Immature natural killer cell (primary cell): ENCODE data around the gene PIGC. TPM values are rescaled to one million over a fixed set of nuclear protein-coding genes. Genes with fewer than 3 reads are reported as not detected.
A peak's percentile ranks its signal among the peaks of the same experiment; 100 is the strongest.

ENCODE experiments used
- DNase-seq, 3 donors: peaks; one replicate each; pipeline ENCODE4 v3.0.0; 2022; ENCODE audit warnings: mixed read lengths in 1 of 3
- H3K27ac Mint-ChIP-seq, 6 donors: one replicate each; pipeline ENCODE4 v1.8.0; 2020; ENCODE audit warnings: mixed read lengths in 6 of 6, mild to moderate bottlenecking in 5 of 6, inconsistent platforms in 4 of 6, moderate library complexity in 3 of 6
- H3K27me3 Mint-ChIP-seq, 3 donors: one replicate each; pipeline ENCODE4 v1.8.0; 2020 to 2021; ENCODE audit warnings: low read depth in 3 of 3, mild to moderate bottlenecking in 3 of 3, mixed read lengths in 3 of 3, moderate library complexity in 3 of 3, inconsistent platforms in 1 of 3
- H3K36me3 Mint-ChIP-seq, 3 donors: one replicate each; pipeline ENCODE4 v1.8.0; 2020; ENCODE audit warnings: mixed read lengths in 3 of 3, inconsistent platforms in 2 of 3, mild to moderate bottlenecking in 2 of 3
- H3K4me1 Mint-ChIP-seq, 2 donors: one replicate each; pipeline ENCODE4 v1.8.0; 2020; ENCODE audit warnings: inconsistent platforms in 2 of 2, mild to moderate bottlenecking in 2 of 2, mixed read lengths in 2 of 2, moderate library complexity in 1 of 2
- H3K4me3 Mint-ChIP-seq, 5 donors: one replicate each; pipeline ENCODE4 v1.8.0; 2020; ENCODE audit warnings: mild to moderate bottlenecking in 5 of 5, mixed read lengths in 5 of 5, inconsistent platforms in 3 of 5, moderate library complexity in 3 of 5
- H3K9me3 Mint-ChIP-seq, 6 donors: one replicate each; pipeline ENCODE4 v1.8.0; 2020; ENCODE audit warnings: mild to moderate bottlenecking in 6 of 6, mixed read lengths in 6 of 6, inconsistent platforms in 4 of 6, moderate library complexity in 3 of 6
- polyA plus RNA-seq, 3 donors: library from polyadenylated mRNA; unstranded; fragments of 300-500 nt; fragmentation: Illumina TruSeq; gene quantifications; one replicate each; pipeline ENCODE4 v1.2.3, GENCODE V29; 2021

PIGC gene
- polyA plus RNA-seq, 3 donors from 2014 or later, result 77.1 to 90.0 (median 83.4) TPM

DNA sequence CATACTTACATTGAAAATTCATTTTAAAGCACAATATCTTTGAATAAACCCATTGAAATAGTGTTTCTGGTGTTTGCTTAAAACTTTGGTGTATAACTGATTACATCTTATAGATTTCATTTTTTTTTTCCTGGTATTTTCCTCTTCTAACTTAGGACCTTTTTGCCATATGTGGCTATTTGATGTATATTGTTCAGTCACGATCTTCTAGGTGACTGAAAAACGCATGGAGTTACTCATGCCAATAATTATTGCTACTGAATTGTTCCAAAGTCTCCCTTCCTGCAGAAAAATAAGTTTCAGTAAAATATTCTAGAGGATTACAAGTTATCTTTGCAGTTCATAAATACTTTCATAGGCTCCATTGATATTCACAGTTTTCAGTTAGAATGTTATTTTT is 46.2 kb downstream of the PIGC start:
- Mint-ChIP-seq H3K27ac (no peak overlapping the region), H3K4me1 (peaks cover 52 to 60% of the 10 kb centered on the region in 2 donors)
- DNase-seq, result no peak

DNA sequence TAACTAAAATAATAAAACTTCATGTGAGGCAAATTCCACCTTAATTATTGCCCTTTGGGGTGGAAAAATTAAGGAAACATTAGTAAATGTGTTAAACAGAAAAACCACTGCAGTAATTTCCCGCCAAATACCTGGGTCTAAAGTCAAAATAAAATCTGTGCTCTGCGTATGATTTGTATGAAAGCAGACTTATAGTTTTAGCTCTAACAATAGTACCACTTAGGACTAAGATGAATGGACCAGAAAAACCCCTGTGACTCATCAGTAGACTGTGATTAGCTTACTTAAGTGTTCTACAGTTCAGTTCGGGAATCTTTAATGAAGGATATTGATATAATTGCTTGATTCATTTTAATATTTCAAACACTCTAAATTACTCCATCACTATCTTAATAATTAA is 46.6 kb downstream of the PIGC start:
- Mint-ChIP-seq H3K9me3 (no peaks in the 10 kb centered on the region), H3K4me1 (peaks cover 49 to 56% of the 10 kb centered on the region in 2 donors), H3K36me3 (peaks cover 0 to 5% (median 0%) of the 10 kb centered on the region in 3 donors), H3K27ac (no peak overlapping the region), H3K4me3 (no peak overlapping the region), H3K27me3 (peaks cover 0 to 5% (median 3%) of the 10 kb centered on the region in 3 donors)
- DNase-seq, result no peak

More for the DNA sequence above, 46.2 kb downstream of the PIGC start:
- Mint-ChIP-seq H3K4me3 (no peak overlapping the region), H3K9me3 (no peaks in the 10 kb centered on the region), H3K36me3 (peaks cover 0 to 5% (median 0%) of the 10 kb centered on the region in 3 donors), H3K27me3 (peaks cover 0 to 5% (median 3%) of the 10 kb centered on the region in 3 donors)

DNA sequence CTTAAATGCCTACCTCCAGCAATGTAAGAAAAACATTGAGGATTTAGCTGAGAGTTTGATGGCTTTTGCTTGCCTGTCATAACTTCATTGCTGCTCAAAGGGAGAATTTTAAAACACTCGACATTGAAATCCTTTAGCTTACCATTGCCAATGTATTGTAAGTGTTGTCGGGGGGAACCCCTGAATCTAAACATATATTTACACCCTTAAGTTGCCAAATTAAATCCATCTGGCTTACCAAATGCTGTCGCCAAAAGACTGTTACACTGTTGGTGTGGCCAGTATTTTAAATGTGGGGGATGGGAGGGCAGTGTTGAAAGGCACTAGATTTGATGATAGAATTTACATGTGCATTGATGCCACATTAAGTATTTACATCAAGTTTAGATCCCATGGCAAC is 48.3 kb downstream of the PIGC start:
- Mint-ChIP-seq H3K4me3 (no peak overlapping the region), H3K4me1 (peaks cover 47 to 57% of the 10 kb centered on the region in 2 donors), H3K9me3 (no peaks in the 10 kb centered on the region), H3K27me3 (peaks cover 0 to 4% (median 3%) of the 10 kb centered on the region in 3 donors), H3K27ac (no peak overlapping the region), H3K36me3 (peaks cover 0 to 10% (median 0%) of the 10 kb centered on the region in 3 donors)
- DNase-seq, result no peak

DNA sequence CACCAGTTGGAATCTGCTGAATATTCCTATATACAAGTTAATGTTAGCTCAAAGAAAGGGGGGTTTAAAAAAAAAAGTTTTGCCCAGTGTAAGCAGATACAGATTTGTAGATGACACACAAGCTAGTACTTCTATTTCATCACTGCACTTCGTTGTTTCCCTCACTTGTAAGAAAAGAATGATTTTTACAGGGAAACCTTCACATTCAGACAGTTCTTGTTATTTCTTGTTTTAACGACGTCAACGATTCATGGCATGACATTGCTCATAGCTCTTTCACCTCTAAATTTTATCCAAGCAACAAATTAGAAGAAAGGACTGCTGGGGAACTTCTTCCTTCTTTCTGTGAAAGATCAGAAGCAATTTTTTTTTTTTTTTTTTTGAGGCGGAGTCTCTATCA is 49.1 kb downstream of the PIGC start:
- H3K4me1 Mint-ChIP-seq, result peaks cover 39 to 53% of the 10 kb centered on the region in 2 donors
- DNase-seq, result no peak
- H3K36me3 Mint-ChIP-seq, result peaks cover 0 to 10% (median 0%) of the 10 kb centered on the region in 3 donors
- peak overlapping the region; percentile 58 to 82 (median 68) for H3K4me3 Mint-ChIP-seq
- no peaks in the 10 kb centered on the region for H3K9me3 Mint-ChIP-seq
- H3K27ac Mint-ChIP-seq, result peak overlapping the region; percentile 65 to 94 (median 88)
- H3K27me3 Mint-ChIP-seq, result peaks cover 0 to 4% (median under 1%) of the 10 kb centered on the region in 3 donors

DNA sequence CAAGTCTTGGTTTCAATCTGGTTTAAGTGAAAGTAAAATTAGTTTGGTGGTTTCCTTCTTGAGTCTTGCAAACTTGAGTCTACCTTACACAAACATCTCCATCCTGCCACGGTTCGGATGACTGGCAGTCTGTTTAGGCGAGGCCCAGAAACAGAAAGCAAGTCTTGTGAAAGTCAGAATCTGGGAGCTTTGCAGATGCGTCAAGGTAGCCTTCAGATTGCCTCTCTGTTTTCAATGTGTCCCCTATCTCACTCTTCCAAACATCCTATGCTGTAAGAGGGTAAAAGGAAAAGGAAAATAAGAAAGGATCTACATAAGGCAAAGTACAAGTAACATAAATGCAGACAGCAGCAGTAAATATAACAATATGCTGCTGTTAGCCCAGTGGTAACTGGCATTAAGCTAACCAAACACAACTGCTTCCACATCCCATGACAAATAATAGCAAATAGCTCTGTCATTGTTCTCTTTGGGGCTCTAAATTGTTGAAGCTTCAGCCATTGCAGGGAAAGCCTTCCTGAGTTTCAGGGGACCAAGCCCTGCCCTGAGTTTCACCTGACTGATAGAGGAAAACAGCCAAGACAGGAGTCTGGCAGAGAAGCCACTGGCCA is 49.6 kb downstream of the PIGC start:
- H3K4me3 Mint-ChIP-seq, result peak overlapping the region; percentile 58 to 82 (median 68)
- peaks cover 34 to 47% of the 10 kb centered on the region in 2 donors for H3K4me1 Mint-ChIP-seq
- H3K27me3 Mint-ChIP-seq, result peaks cover 0 to 4% (median 0%) of the 10 kb centered on the region in 3 donors
- H3K36me3 Mint-ChIP-seq, result peaks cover 0 to 10% (median 0%) of the 10 kb centered on the region in 3 donors
- H3K9me3 Mint-ChIP-seq, result no peaks in the 10 kb centered on the region
- H3K27ac Mint-ChIP-seq, result peak overlapping the region; percentile 65 to 94 (median 88)
- DNase-seq, result peak; percentile 64 to 70 (median 65)

DNA sequence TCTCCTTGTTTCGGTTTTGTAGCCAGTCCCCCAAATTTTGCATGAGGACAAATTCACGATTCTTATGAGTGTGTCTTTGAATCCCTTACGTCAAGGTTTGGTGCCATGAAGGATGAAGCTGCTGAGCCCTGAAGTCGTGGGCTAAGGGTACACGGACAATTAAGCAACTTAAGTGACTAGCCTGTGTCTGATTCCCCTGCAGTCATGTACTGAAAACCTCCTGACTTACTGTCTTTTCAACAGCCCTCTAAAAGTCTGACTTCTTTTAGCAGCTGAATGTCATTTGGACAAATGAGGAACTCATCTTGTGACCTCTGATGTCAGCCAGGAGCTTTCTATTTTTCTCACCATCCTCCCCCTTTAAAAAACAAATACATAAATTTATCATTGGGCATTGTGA is 50.5 kb downstream of the PIGC start:
- no peak for DNase-seq
- peaks cover 0 to 4% (median 0%) of the 10 kb centered on the region in 3 donors for H3K27me3 Mint-ChIP-seq

DNA sequence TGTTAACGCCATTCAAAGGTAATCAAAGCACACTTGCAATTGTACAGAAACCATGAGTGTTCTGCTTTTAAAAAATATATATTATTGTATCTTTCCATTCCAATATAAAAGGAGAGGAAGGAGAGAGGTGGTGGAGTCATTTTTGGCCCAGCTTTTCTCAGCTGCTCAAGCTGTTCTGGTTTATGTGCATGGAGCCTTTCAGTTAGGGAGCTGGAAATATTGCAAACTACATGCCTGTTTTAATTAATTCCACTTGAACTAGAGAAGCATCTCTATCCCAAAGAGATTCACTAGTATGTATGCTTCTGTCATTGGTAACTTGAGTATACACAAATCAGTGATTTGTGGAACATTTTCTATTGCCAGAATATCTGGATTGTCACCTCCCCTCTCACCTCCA is 51.9 kb downstream of the PIGC start:
- peaks cover 25 to 34% of the 10 kb centered on the region in 2 donors for H3K4me1 Mint-ChIP-seq
- DNase-seq, result no peak
- peaks cover 0 to 4% (median 0%) of the 10 kb centered on the region in 3 donors for H3K27me3 Mint-ChIP-seq
- H3K9me3 Mint-ChIP-seq, result no peaks in the 10 kb centered on the region
- H3K36me3 Mint-ChIP-seq, result peaks cover 0 to 7% (median 0%) of the 10 kb centered on the region in 3 donors
- H3K4me3 Mint-ChIP-seq, result no peak overlapping the region
- H3K27ac Mint-ChIP-seq, result no peak overlapping the region

More for the DNA sequence above, 50.5 kb downstream of the PIGC start:
- peak overlapping the region in 4 of 6 donors; percentile 29 to 92 (median 62) for H3K27ac Mint-ChIP-seq
- H3K9me3 Mint-ChIP-seq, result no peaks in the 10 kb centered on the region
- H3K4me3 Mint-ChIP-seq, result no peak overlapping the region
- H3K36me3 Mint-ChIP-seq, result peaks cover 0 to 11% (median 0%) of the 10 kb centered on the region in 3 donors
- peaks cover 26 to 38% of the 10 kb centered on the region in 2 donors for H3K4me1 Mint-ChIP-seq

Other genes with a start within 250 kb of the PIGC start
- not detected for gene C1orf105, start 23.4 kb downstream of the PIGC start, polyA plus RNA-seq
- 10 to 100 TPM in 1 of 3 donors, 1 to 10 TPM in 2; 7.8 to 14.0 (median 8.2) TPM for gene SUCO, start 89.1 kb upstream of the PIGC start, polyA plus RNA-seq
- gene FASLG, start 215.0 kb upstream of the PIGC start, polyA plus RNA-seq, result 10 to 100 TPM; 20.7 to 60.6 (median 40.2) TPM